Endothelial cell of umbilical vein (primary cell): ENCODE results near the gene JPH3. TPM values are rescaled to one million over a fixed set of nuclear protein-coding genes. Genes with fewer than 3 reads are reported as not detected.
A peak's percentile ranks its signal among the peaks of the same experiment; 100 is the strongest.

Source experiments
- BruUV-seq: library from RNA; stranded (reverse); fragments of 400-500 nt; replicated peaks from 2 replicates; lab custom pipeline; 2021; lab: Mats Ljungman, UMichigan
- CTCF ChIA-PET: fragments of 300-600, 350-600 bp; sonication (Branson Sonifier 250); formaldehyde crosslinking; loops from one replicate; lab custom pipeline; 2021; ENCODE audit warnings: antibody characterized with exemption, inconsistent platforms; lab: Charles Lee
- POLR2A ChIA-PET: fragments of 300-600, 350-600 bp; sonication (Branson Sonifier 250); formaldehyde crosslinking; loops from one replicate; lab custom pipeline; 2021; ENCODE audit warnings: antibody characterized with exemption, inconsistent platforms; lab: Charles Lee
- DNase-seq: peaks from one replicate; pipeline ENCODE4 v3.0.0-alpha.2; 2011; ENCODE audit warnings: low read depth, low spot score
- FAIRE-seq: peaks from 2 replicates; lab custom pipeline; 2011; peaks lifted over from hg19 to GRCh38; lab: Jason Lieb, UNC
- H2AFZ ChIP-seq: 2 replicates; pipeline ENCODE4 v1.6.0; 2012; ENCODE audit warnings: low read depth, low read length, control low read depth, inconsistent platforms
- H3K27ac ChIP-seq: 2 replicates; pipeline ENCODE4 v1.5.1; 2011; ENCODE audit warnings: low read depth, mild to moderate bottlenecking, control low read depth, low read length, moderate library complexity; ENCODE audit not compliant: insufficient read depth
- H3K27me3 ChIP-seq, 2 experiments: 2 replicates each; pipeline versions ENCODE4 v1.6.0 to v1.6.1; 2011; ENCODE audit warnings: low read length in 2 of 2, mixed read lengths in 1 of 2; ENCODE audit not compliant: control insufficient read depth in 2 of 2, insufficient read depth in 2 of 2
- H3K36me3 ChIP-seq, 2 experiments: 2 replicates in 1 of 2; 3 replicates in 1 of 2; pipeline ENCODE4 v1.5.1; 2011; ENCODE audit warnings: low read length in 2 of 2, mild to moderate bottlenecking in 1 of 2, moderate library complexity in 1 of 2; ENCODE audit not compliant: control insufficient read depth in 2 of 2, insufficient read depth in 2 of 2; ENCODE audit errors: extremely low read depth in 1 of 2
- H3K4me1 ChIP-seq: 3 replicates; pipeline ENCODE4 v1.5.1; 2011; ENCODE audit warnings: mild to moderate bottlenecking, low read length; ENCODE audit not compliant: control insufficient read depth, insufficient read depth; ENCODE audit errors: extremely low read depth
- H3K4me2 ChIP-seq: 2 replicates; pipeline ENCODE4 v1.6.1; 2011; ENCODE audit warnings: low read length, control low read depth, mixed read lengths; ENCODE audit not compliant: insufficient read depth
- H3K4me3 ChIP-seq, 3 experiments: fragments of 200-600 bp in 1 of 3; sonication (generic), shearing (Covaris generic) in 1 of 3; replicated peaks in 1 of 3; 2 replicates each; pipeline ENCODE4 v1.5.1; 2011 to 2016; ENCODE audit warnings: control low read depth in 3 of 3, low read length in 3 of 3, mild to moderate bottlenecking in 2 of 3, inconsistent platforms in 1 of 3, low read depth in 1 of 3, moderate library complexity in 1 of 3; ENCODE audit not compliant: insufficient read depth in 1 of 3
- H3K79me2 ChIP-seq: 2 replicates; pipeline ENCODE4 v1.6.0; 2012; ENCODE audit warnings: low read length, inconsistent platforms; ENCODE audit not compliant: control insufficient read depth, insufficient read depth
- H3K9ac ChIP-seq: replicated peaks from 2 replicates; pipeline ENCODE3; 2011; ENCODE audit warnings: low read length, control low read depth; ENCODE audit not compliant: insufficient read depth; ENCODE audit errors: extremely low read depth
- H3K9me1 ChIP-seq: replicated peaks from 3 replicates; pipeline ENCODE4 v1.6.0; 2011; ENCODE audit warnings: mild to moderate bottlenecking, low read length; ENCODE audit not compliant: control insufficient read depth, insufficient read depth; ENCODE audit errors: extremely low read depth
- H3K9me3 ChIP-seq: replicated peaks from 2 replicates; pipeline ENCODE4 v1.5.1; 2012; ENCODE audit warnings: low read length, inconsistent platforms; ENCODE audit not compliant: control insufficient read depth, insufficient read depth
- H4K20me1 ChIP-seq: replicated peaks from 2 replicates; pipeline ENCODE3; 2011; ENCODE audit warnings: mild to moderate bottlenecking, low read length; ENCODE audit not compliant: control insufficient read depth, insufficient read depth; ENCODE audit errors: extremely low read depth
- CTCF ChIP-seq, 2 donors: IDR thresholded peaks; 1 replicate in 1 of 2; 2 replicates in 1 of 2; pipeline ENCODE4 v1.5.1; 2011; ENCODE audit warnings: low read length in 2 of 2, mild to moderate bottlenecking in 2 of 2, moderate library complexity in 2 of 2, control low read depth in 1 of 2, inconsistent platforms in 1 of 2, low read depth in 1 of 2; ENCODE audit not compliant: insufficient read depth in 1 of 2; ENCODE audit errors: extremely low read depth in 1 of 2
- JUN ChIP-seq: IDR thresholded peaks from 2 replicates; pipeline ENCODE4 v1.6.1; 2011; ENCODE audit warnings: borderline replicate concordance, low read depth; ENCODE audit not compliant: insufficient read length, insufficient read depth
- MAX ChIP-seq: IDR thresholded peaks from 2 replicates; pipeline ENCODE4 v1.6.1; 2011; ENCODE audit not compliant: insufficient read depth, insufficient read length
- MYC ChIP-seq: IDR thresholded peaks from one replicate; pipeline ENCODE4 v1.6.1; 2011; ENCODE audit warnings: mild to moderate bottlenecking, low read depth, low read length
- POLR2A ChIP-seq: IDR thresholded peaks from 2 replicates; pipeline ENCODE4 v1.6.1; 2012; ENCODE audit warnings: low read depth, mild to moderate bottlenecking, control low read depth, low read length
- POLR2AphosphoS5 ChIP-seq: IDR thresholded peaks from 2 replicates; pipeline ENCODE4 v1.6.1; 2012; ENCODE audit warnings: low read depth, mild to moderate bottlenecking, control low read depth, low read length, moderate library complexity; ENCODE audit not compliant: insufficient read depth
- dilution Hi-C: fragments of 300-500 bp; cut with MboI; formaldehyde crosslinking; loops from one replicate; pipeline ENCODE4 v1.15.0; 2019; ENCODE audit warnings: low sequenced_read_pairs; ENCODE audit not compliant: extremely low pct_ligation_motif_present
- intact Hi-C: fragments of 100-400 bp; cut with micrococcal nuclease; formaldehyde crosslinking; loops from one replicate; pipeline ENCODE4 v1.10.0; 2022
- polyA plus RNA-seq, 4 experiments: library from polyadenylated mRNA; depleted of rRNA in 3 of 4; stranded (reverse) in 3 of 4; unstranded in 1 of 4; fragments of >200 nt; gene quantifications; 2 replicates each; pipeline versions ENCODE4 v1.2.1 to v1.2.3, GENCODE V29; 2011 to 2012; ENCODE audit warnings: missing spikeins in 1 of 4
- total RNA-seq: library from RNA; stranded (reverse); gene quantifications from 2 replicates; pipeline ENCODE4 v1.2.3, GENCODE V29; 2021

The JPH3 gene
- total and polyA plus RNA-seq, 2 donors (not counting 3 experiments of a cell fraction or from before 2014, with no cell fraction given): 0.22 to 0.30 TPM

GRCh38 chr16:87575027-87575804, 27.1 kb upstream of the JPH3 start:
- Histone ChIP-seq H3K4me2 (no peak overlapping the region), H3K4me3 (no peak overlapping the region), H3K9me1 (no peaks in the 10 kb centered on the region), H3K4me1 (no peaks in the 10 kb centered on the region), H3K79me2 (no peaks in the 10 kb centered on the region), H3K36me3 (no peaks in the 10 kb centered on the region), H4K20me1 (no peaks in the 10 kb centered on the region), H3K9me3 (no peaks in the 10 kb centered on the region), H3K27ac (no peak overlapping the region), H3K9ac (no peak overlapping the region), H2AFZ (no peak overlapping the region), H3K27me3 (no peaks in the 10 kb centered on the region)
- dilution Hi-C loops (no loop called here), intact Hi-C loops (no loop called here)
- FAIRE-seq (no peak), DNase-seq (no peak)
- BruUV-seq: no TSS peak
- TF ChIP-seq JUN (no peak), POLR2A (no peak), CTCF (IDR thresholded peaks at IDR 0.05; ENCODE audit: extremely low read depth in 1 of 2, insufficient read depth in 1 of 2, low read depth in 1 of 2, low read length in 2 of 2) (peak in 1 of 2 donors; percentile 8), POLR2AphosphoS5 (no peak), MYC (no peak), MAX (no peak)
- ChIA-PET CTCF (interaction anchor here (0.9 to 1.4 kb wide), 2 partner anchors 9 to 61 kb away, joined by 3 read pairs; no protein-coding TSS in a partner anchor), POLR2A (interaction anchor here (0.6 kb wide), 1 partner anchor 111 kb away, joined by 4 read pairs; no protein-coding TSS in a partner anchor)
